HepG2 (cell line): ENCODE results near the gene ROBO2. TPM values are rescaled to one million over a fixed set of nuclear protein-coding genes. Genes with fewer than 3 reads are reported as not detected.

ENCODE experiments used
- ATAC-seq: fragments of 200-7000 bp; cut with Tn5 transposase; 3 replicates; pipeline ENCODE4 v1.9.1; 2020; ENCODE audit warnings: mild to moderate bottlenecking, moderate library complexity
- BruUV-seq: library from RNA; stranded (reverse); fragments of 400-500 nt; replicated peaks from 2 replicates; lab custom pipeline; 2021; lab: Mats Ljungman, UMichigan
- CTCF ChIA-PET: fragments of 300-600 bp; formaldehyde crosslinking; extraction: SDS; loops from one replicate; lab custom pipeline; 2021; ENCODE audit warnings: low total read pairs, inconsistent platforms, low intra/inter-chr PET ratio; lab: Yijun Ruan, JAX
- POLR2A ChIA-PET: fragments of 350-600 bp; sonication (Branson Sonifier 250); formaldehyde crosslinking; loops from one replicate; lab custom pipeline; 2020; ENCODE audit warnings: antibody characterized with exemption, inconsistent platforms; lab: Yijun Ruan, JAX
- DNase-seq: peaks from one replicate; pipeline ENCODE4 v3.0.0-alpha.2; 2015; ENCODE audit warnings: low spot score
- FAIRE-seq: peaks from 3 replicates; lab custom pipeline; 2011; peaks lifted over from hg19 to GRCh38; lab: Jason Lieb, UNC
- H2AFZ ChIP-seq: one replicate; pipeline ENCODE4 v1.6.1; 2011; ENCODE audit warnings: low read length, inconsistent platforms
- H3K27ac ChIP-seq: fragments of 300-600 bp; 3 replicates; pipeline ENCODE4 v1.8.0; 2011; ENCODE audit warnings: mixed run types, mild to moderate bottlenecking, mixed read lengths, low read length, inconsistent platforms; ENCODE audit not compliant: insufficient read depth; ENCODE audit errors: extremely low read length
- H3K27me3 ChIP-seq, 2 experiments: fragments of 200-600 bp in 1 of 2; 2 replicates in 1 of 2; 3 replicates in 1 of 2; pipeline versions ENCODE4 v1.6.0 to v1.8.0; 2011; ENCODE audit warnings: low read length in 2 of 2, mild to moderate bottlenecking in 2 of 2, moderate library complexity in 2 of 2, inconsistent platforms in 1 of 2; ENCODE audit not compliant: insufficient read depth in 2 of 2, control insufficient read depth in 1 of 2
- H3K36me3 ChIP-seq, 2 experiments: fragments of 200-600 bp in 1 of 2; replicated peaks in 1 of 2; 2 replicates in 1 of 2; 3 replicates in 1 of 2; pipeline versions ENCODE4 v1.5.1 to v1.8.0; 2011; ENCODE audit warnings: low read length in 2 of 2, inconsistent platforms in 1 of 2; ENCODE audit not compliant: insufficient read depth in 2 of 2, control insufficient read depth in 1 of 2
- H3K4me1 ChIP-seq: 2 replicates; pipeline ENCODE4 v1.5.1; 2012; ENCODE audit warnings: low read length, inconsistent platforms; ENCODE audit not compliant: insufficient read depth
- H3K4me2 ChIP-seq: 2 replicates; pipeline ENCODE4 v1.6.0; 2011; ENCODE audit warnings: low read depth, low read length, inconsistent platforms
- H3K4me3 ChIP-seq, 3 experiments: fragments of 200-600 bp in 1 of 3; sonication (generic), shearing (Covaris generic) in 1 of 3; replicated peaks in 1 of 3; 2 replicates each; pipeline ENCODE4 v1.5.1; 2011 to 2016; ENCODE audit warnings: low read length in 3 of 3, inconsistent platforms in 2 of 3, low read depth in 2 of 3, mild to moderate bottlenecking in 2 of 3, control low read depth in 1 of 3, mixed read lengths in 1 of 3; ENCODE audit not compliant: insufficient read depth in 1 of 3
- H3K79me2 ChIP-seq: one replicate; pipeline ENCODE4 v1.6.1; 2011; ENCODE audit warnings: low read length, inconsistent platforms; ENCODE audit not compliant: insufficient read depth
- H3K9ac ChIP-seq: 2 replicates; pipeline ENCODE4 v1.6.0; 2011; ENCODE audit warnings: mild to moderate bottlenecking, low read depth, low read length, inconsistent platforms; ENCODE audit not compliant: insufficient read depth
- H3K9me3 ChIP-seq: 2 replicates; pipeline ENCODE4 v1.5.1; 2012; ENCODE audit warnings: mild to moderate bottlenecking, low read length
- H4K20me1 ChIP-seq: 2 replicates; pipeline ENCODE4 v1.6.0; 2011; ENCODE audit warnings: inconsistent platforms, mild to moderate bottlenecking, low read length, moderate library complexity; ENCODE audit not compliant: insufficient read depth
- ATM ChIP-seq: fragments of 450-650 bp; IDR thresholded peaks from 2 replicates; pipeline ENCODE4 v1.7.1; 2017; ENCODE audit warnings: mild to moderate bottlenecking, borderline replicate concordance
- EHMT2 ChIP-seq: fragments of 200-600 bp; sonication (generic); IDR thresholded peaks from 2 replicates; pipeline ENCODE4 v1.7.0; 2017; ENCODE audit warnings: antibody characterized with exemption, low read depth, low read length, borderline replicate concordance
- GMEB1 ChIP-seq: sonication (generic); formaldehyde crosslinking; IDR thresholded peaks from 2 replicates; pipeline ENCODE4 v1.5.1; 2020; ENCODE audit warnings: missing genetic modification reagents, mild to moderate bottlenecking, borderline replicate concordance
- JUN ChIP-seq: sonication (generic); formaldehyde crosslinking; IDR thresholded peaks from 2 replicates; pipeline ENCODE4 v1.4.0; 2020; ENCODE audit warnings: mild to moderate bottlenecking, missing genetic modification reagents
- MAF1 ChIP-seq: sonication (generic); formaldehyde crosslinking; IDR thresholded peaks from 2 replicates; pipeline ENCODE4 v1.5.0; 2020; ENCODE audit warnings: missing genetic modification reagents, borderline replicate concordance
- MTF1 ChIP-seq: sonication (generic); formaldehyde crosslinking; IDR thresholded peaks from 2 replicates; pipeline ENCODE4 v1.5.0; 2020; ENCODE audit warnings: missing genetic modification reagents
- PAXIP1 ChIP-seq: sonication (generic); formaldehyde crosslinking; conservative IDR thresholded peaks from 2 replicates; pipeline ENCODE4 v1.4.0; 2020; ENCODE audit warnings: mild to moderate bottlenecking, missing genetic modification reagents, moderate library complexity
- SP5 ChIP-seq: IDR thresholded peaks from 2 replicates; pipeline ENCODE4 v1.6.1; 2016; ENCODE audit warnings: low read depth, borderline replicate concordance
- SRF ChIP-seq: IDR thresholded peaks from 2 replicates; pipeline ENCODE4 v1.6.1; 2011; ENCODE audit warnings: mild to moderate bottlenecking, low read depth, low read length, moderate library complexity
- ZNF264 ChIP-seq: sonication (generic); formaldehyde crosslinking; IDR thresholded peaks from 2 replicates; pipeline ENCODE4 v1.4.0; 2020; ENCODE audit warnings: missing genetic modification reagents
- ZNF547 ChIP-seq: sonication (generic); formaldehyde crosslinking; IDR thresholded peaks from 2 replicates; pipeline ENCODE4 v1.5.1; 2020; ENCODE audit warnings: mild to moderate bottlenecking, missing genetic modification reagents
- ZNF768 ChIP-seq: sonication (generic); formaldehyde crosslinking; IDR thresholded peaks from 2 replicates; pipeline ENCODE4 v1.4.0; 2020; ENCODE audit warnings: missing genetic modification reagents
- ZSCAN12 ChIP-seq: sonication (generic); formaldehyde crosslinking; IDR thresholded peaks from 2 replicates; pipeline ENCODE4 v1.9.0; 2021; ENCODE audit warnings: mild to moderate bottlenecking, missing genetic modification reagents
- WGBS: methylation state at CpG from one replicate; pipeline ENCODE4 v1.1.6; 2017; ENCODE audit warnings: low lambda C conversion rate; 5-methylcytosine and 5-hydroxymethylcytosine counted together
- in situ Hi-C: cut with HindIII; loops from 2 replicates; pipeline ENCODE4 v1.10.0; 2017; ENCODE audit warnings: low pct_unique_long_range_greater_than_20kb; ENCODE audit not compliant: extremely low pct_ligation_motif_present
- intact Hi-C: fragments of 100-400 bp; cut with micrococcal nuclease; formaldehyde crosslinking; loops from one replicate; pipeline ENCODE4 v1.10.0; 2022; ENCODE audit not compliant: unreplicated experiment
- polyA plus RNA-seq, 8 experiments: library from polyadenylated mRNA; depleted of rRNA in 3 of 8; stranded (reverse) in 7 of 8; unstranded in 1 of 8; fragments of >200 nt; fragmentation: Illumina TruSeq in 4 of 8; extraction: Trizol in 4 of 8; gene quantifications; 2 replicates each; pipeline versions ENCODE4 v1.2.1 to v1.2.3, GENCODE V29; 2011 to 2016; ENCODE audit warnings: low read depth in 4 of 8, missing spikeins in 1 of 8, mixed read lengths in 1 of 8; ENCODE audit not compliant: insufficient read depth in 1 of 8
- total RNA-seq, 5 experiments: library from RNA; depleted of rRNA; stranded (reverse); fragments of >200 nt; fragmentation: Illumina TruSeq; extraction: Trizol; gene quantifications; 2 replicates each; pipeline ENCODE4 v1.2.3, GENCODE V29; 2016; ENCODE audit warnings: low read depth in 1 of 5

Gene ROBO2
- total and polyA plus RNA-seq, 2 of the 13 experiments (the other 11 are each of a cell fraction or from before 2014, with no cell fraction given), result not detected

- FAIRE-seq, result no peak
Measured at GRCh38 chr3:77271711-77272110, 231.8 kb downstream of the ROBO2 start.

GRCh38 chr3:77279276-77279675, 239.4 kb downstream of the ROBO2 start:
- TF ChIP-seq MTF1 (CRISPR knock-in tag), result no peak
- TF ChIP-seq ZNF264, result no peak
- TF ChIP-seq ATM, result no peak
- TF ChIP-seq GMEB1 (CRISPR knock-in tag), result no peak
- TF ChIP-seq EHMT2, result no peak
- no peak for TF ChIP-seq SP5 (CRISPR knock-in tag)
- no peak for TF ChIP-seq ZSCAN12 (CRISPR knock-in tag)
- no peak for TF ChIP-seq JUN
- no peak for TF ChIP-seq SRF
- TF ChIP-seq PAXIP1 (CRISPR knock-in tag), result no peak
- TF ChIP-seq MAF1 (CRISPR knock-in tag), result no peak
- 49% methylated on average over 2 of the region's 2 CpGs for WGBS
- H3K27me3 ChIP-seq, result no peaks in the 10 kb centered on the region
- ChIA-PET POLR2A (no interaction called here), CTCF (no interaction called here)
- H3K9me3 ChIP-seq, result no peaks in the 10 kb centered on the region
- H3K4me1 ChIP-seq, result no peaks in the 10 kb centered on the region
- H3K9ac ChIP-seq, result no peak overlapping the region
- no peak overlapping the region for H2AFZ ChIP-seq
- H3K79me2 ChIP-seq, result no peaks in the 10 kb centered on the region
- BruUV-seq, result no TSS peak
- no peak overlapping the region for H3K4me3 ChIP-seq
- H3K27ac ChIP-seq, result no peak overlapping the region
- DNase-seq (no peak), ATAC-seq (no peak), FAIRE-seq (no peak)
- in situ Hi-C loops (no loop called here), intact Hi-C loops (no loop called here)
- no peaks in the 10 kb centered on the region for H4K20me1 ChIP-seq
- no peaks in the 10 kb centered on the region for H3K36me3 ChIP-seq
- no peak overlapping the region for H3K4me2 ChIP-seq

More at GRCh38 chr3:77271711-77272110, 231.8 kb downstream of the ROBO2 start:
- POLR2A ChIA-PET, result no interaction called here
- ATAC-seq (no peak), DNase-seq (no peak)
- in situ Hi-C loops, result no loop called here
- no peaks in the 10 kb centered on the region for H4K20me1 ChIP-seq
- no peak overlapping the region for H3K4me2 ChIP-seq
- no peaks in the 10 kb centered on the region for H3K9me3 ChIP-seq
- H2AFZ ChIP-seq, result no peak overlapping the region
- intact Hi-C loops, result no loop called here
- WGBS, result 63% methylated on average over 6 of the region's 6 CpGs
- H3K79me2 ChIP-seq, result no peaks in the 10 kb centered on the region
- no peak overlapping the region for H3K4me3 ChIP-seq
- H3K27me3 ChIP-seq, result no peaks in the 10 kb centered on the region
- no peaks in the 10 kb centered on the region for H3K36me3 ChIP-seq
- CTCF ChIA-PET, result no interaction called here
- no peak overlapping the region for H3K27ac ChIP-seq
- BruUV-seq, result no TSS peak
- TF ChIP-seq ZNF768 (no peak), ZNF547 (CRISPR knock-in tag) (no peak)
- H3K9ac ChIP-seq, result no peak overlapping the region
- H3K4me1 ChIP-seq, result no peaks in the 10 kb centered on the region
